Skeletal muscle tissue (tissue), 4 donors: ENCODE results near the gene DSPP. TPM values are rescaled to one million over a fixed set of nuclear protein-coding genes. Genes with fewer than 3 reads are reported as not detected.

Experiments
- H3K27ac ChIP-seq: one replicate; pipeline ENCODE4 v1.7.0; 2013; ENCODE audit warnings: mild to moderate bottlenecking, low read depth, low read length, inconsistent platforms
- H3K27me3 ChIP-seq, 3 donors: one replicate each; pipeline ENCODE4 v1.7.0; 2013; ENCODE audit warnings: low read length in 3 of 3; ENCODE audit not compliant: control insufficient read depth in 3 of 3, insufficient read depth in 3 of 3
- H3K36me3 ChIP-seq, 3 donors: one replicate each; pipeline ENCODE4 v1.7.0; 2013; ENCODE audit warnings: low read length in 3 of 3; ENCODE audit not compliant: control insufficient read depth in 3 of 3, insufficient read depth in 3 of 3
- H3K4me1 ChIP-seq, 3 donors: one replicate each; pipeline ENCODE4 v1.7.0; 2013; ENCODE audit warnings: low read length in 3 of 3, mild to moderate bottlenecking in 3 of 3; ENCODE audit not compliant: control insufficient read depth in 3 of 3, insufficient read depth in 3 of 3
- H3K4me3 ChIP-seq, 3 donors: one replicate each; pipeline ENCODE4 v1.7.0; 2013; ENCODE audit warnings: low read length in 3 of 3
- H3K9ac ChIP-seq, 3 donors: one replicate each; pipeline ENCODE4 v1.7.0; 2013; ENCODE audit warnings: low read length in 3 of 3, mild to moderate bottlenecking in 3 of 3, moderate library complexity in 2 of 3, low read depth in 1 of 3
- H3K9me3 ChIP-seq, 3 donors: one replicate each; pipeline ENCODE4 v1.7.0; 2013; ENCODE audit warnings: low read length in 3 of 3; ENCODE audit not compliant: control insufficient read depth in 3 of 3
- total RNA-seq: library from RNA; depleted of rRNA; stranded (reverse); fragments of >200 nt; gene quantifications from one replicate; pipeline ENCODE4 v1.2.3, GENCODE V29; 2014
- donor health status: Osteomylitis.

The DSPP gene
- total RNA-seq, 1 donor from 2014 or later: not detected

DNA sequence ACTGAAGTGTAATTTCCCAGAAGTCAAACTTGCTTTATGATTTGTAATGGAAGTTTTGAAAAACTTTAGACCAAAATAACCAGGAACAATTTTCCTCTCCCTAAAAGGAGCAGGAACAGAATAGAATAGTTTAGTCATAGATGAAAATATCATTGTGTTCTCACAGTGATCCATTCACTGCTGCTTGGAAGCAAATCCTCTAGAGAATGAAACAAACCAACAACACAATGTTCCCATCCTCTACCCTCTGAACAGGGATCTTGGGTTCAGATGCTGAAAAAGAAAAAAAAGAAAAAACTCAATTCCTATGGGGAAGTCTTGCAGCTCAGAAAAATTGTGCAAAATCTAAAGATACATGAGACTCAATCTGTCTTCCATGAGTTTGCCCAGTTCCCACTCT, 12.2 kb downstream of the DSPP start:
- Histone ChIP-seq H3K9me3 (no peaks in the 10 kb centered on the region), H3K27ac (peak overlapping the region; percentile 21), H3K27me3 (no peaks in the 10 kb centered on the region), H3K4me1 (no peaks in the 10 kb centered on the region), H3K36me3 (no peaks in the 10 kb centered on the region), H3K9ac (no peak overlapping the region), H3K4me3 (no peak overlapping the region)

DNA sequence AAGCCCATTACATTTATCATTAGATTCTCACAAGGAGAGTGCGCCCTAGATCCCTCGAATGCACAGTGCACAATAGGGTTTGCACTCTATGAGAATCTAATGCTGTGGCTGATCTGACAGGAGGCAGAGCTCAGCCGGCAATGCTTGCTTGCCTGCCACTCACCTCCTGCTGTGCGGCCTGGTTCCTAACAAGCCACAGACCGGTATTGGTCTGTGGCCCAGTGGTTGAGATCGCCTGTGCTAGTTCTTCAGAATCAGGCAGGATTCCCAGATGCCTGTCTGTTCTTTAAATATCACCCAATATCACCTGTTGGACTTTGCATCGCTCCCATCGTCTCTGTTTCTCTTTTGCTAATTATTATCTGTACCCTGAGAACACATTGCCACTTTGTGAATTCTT, 14.0 kb downstream of the DSPP start:
- Histone ChIP-seq H3K4me1 (no peaks in the 10 kb centered on the region), H3K27ac (no peak overlapping the region)

DNA sequence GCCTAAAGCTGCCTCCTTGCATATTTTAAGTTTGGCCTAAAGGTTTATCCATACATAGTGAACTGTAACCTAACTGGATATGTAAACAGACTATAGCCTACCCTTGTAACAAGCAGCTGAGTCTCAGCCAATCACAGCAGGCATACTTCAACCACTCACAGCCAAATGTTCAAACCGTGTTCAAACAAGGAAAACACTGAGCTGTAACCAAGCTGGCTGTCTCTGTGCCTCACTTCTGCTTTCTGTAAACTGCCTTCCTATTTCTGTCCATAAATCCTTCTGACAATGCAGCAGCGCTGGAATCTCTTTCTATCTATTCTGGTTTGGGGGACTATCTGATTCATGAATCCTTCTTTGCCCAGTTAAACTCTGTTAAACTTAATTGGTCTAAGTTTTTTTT, 16.4 kb downstream of the DSPP start:
- H3K4me3 ChIP-seq: no peak overlapping the region
- no peak overlapping the region for H3K9ac ChIP-seq
- no peaks in the 10 kb centered on the region for H3K9me3 ChIP-seq
- no peaks in the 10 kb centered on the region for H3K27me3 ChIP-seq
- H3K27ac ChIP-seq: no peak overlapping the region
- H3K36me3 ChIP-seq: no peaks in the 10 kb centered on the region
- no peaks in the 10 kb centered on the region for H3K4me1 ChIP-seq

More for the DNA sequence above, 14.0 kb downstream of the DSPP start:
- Histone ChIP-seq H3K9ac (no peak overlapping the region), H3K36me3 (no peaks in the 10 kb centered on the region), H3K4me3 (no peak overlapping the region), H3K27me3 (no peaks in the 10 kb centered on the region), H3K9me3 (no peaks in the 10 kb centered on the region)

DNA sequence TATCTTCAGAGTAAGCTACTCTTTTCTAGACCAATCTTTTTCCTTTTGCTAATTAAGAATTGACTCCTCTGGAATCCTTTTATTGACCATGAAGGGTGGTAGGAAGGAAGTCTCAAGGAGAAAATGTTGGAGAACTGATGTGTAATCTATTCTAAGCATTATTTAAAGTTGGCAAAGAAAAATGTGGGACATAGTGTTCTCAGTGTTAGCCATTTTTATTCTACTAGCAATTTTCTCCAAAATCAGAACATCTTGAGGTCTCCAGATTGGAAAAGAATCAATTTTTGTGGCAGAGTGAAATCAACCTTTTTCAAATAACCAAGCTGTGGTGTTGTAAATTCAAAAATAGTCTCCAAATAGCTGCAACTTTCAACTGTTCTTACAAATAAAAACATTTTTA, 23.3 kb downstream of the DSPP start:
- H3K4me3 ChIP-seq: no peak overlapping the region
- no peak overlapping the region for H3K9ac ChIP-seq
- no peaks in the 10 kb centered on the region for H3K9me3 ChIP-seq
- H3K27me3 ChIP-seq: no peaks in the 10 kb centered on the region
- no peaks in the 10 kb centered on the region for H3K4me1 ChIP-seq
- H3K27ac ChIP-seq: no peak overlapping the region
- H3K36me3 ChIP-seq: no peaks in the 10 kb centered on the region

DNA sequence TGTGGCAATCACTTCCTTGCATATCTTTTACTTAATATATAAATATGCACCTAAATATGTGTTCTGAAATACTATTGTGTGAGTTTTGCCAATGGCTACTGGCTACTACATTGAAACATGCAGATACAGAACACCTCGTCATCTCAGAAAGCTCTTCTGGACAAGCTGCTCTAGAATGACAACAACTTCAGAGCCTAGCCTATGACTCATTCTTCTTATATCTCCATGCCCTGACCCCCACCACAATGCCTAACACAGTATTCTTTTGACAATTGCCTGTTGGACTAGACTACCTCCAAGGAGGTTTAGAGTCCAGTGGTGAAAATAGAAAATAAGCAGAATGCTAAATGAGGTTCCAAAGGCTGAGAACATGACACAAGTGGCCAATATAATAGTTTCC, 24.1 kb downstream of the DSPP start:
- no peak overlapping the region for H3K27ac ChIP-seq
- no peak overlapping the region for H3K4me3 ChIP-seq
- H3K9ac ChIP-seq: no peak overlapping the region
- no peaks in the 10 kb centered on the region for H3K9me3 ChIP-seq
- H3K27me3 ChIP-seq: no peaks in the 10 kb centered on the region
- no peaks in the 10 kb centered on the region for H3K4me1 ChIP-seq
- no peaks in the 10 kb centered on the region for H3K36me3 ChIP-seq

DNA sequence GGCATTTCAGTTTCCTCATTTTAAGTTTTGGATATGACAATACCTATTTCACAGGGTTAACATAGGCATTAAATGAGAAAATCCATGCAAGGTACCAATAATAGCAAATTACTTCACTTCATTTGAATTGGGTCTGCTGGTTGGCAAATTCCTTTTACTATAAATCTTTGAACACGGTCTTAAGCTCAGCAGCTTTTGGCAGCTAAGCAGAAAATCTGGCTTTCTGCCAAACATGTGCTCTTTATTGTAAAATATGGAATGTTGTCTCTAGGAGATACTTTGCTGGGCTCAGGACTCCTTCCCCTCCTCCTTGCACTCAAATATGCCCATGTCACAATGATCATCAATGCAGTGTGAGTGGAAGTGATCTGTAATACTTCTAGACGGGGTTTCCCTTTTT, 24.9 kb downstream of the DSPP start:
- H3K9ac ChIP-seq: no peak overlapping the region
- H3K27me3 ChIP-seq: no peaks in the 10 kb centered on the region
- H3K4me1 ChIP-seq: no peaks in the 10 kb centered on the region
- H3K4me3 ChIP-seq: no peak overlapping the region
- H3K27ac ChIP-seq: no peak overlapping the region
- no peaks in the 10 kb centered on the region for H3K9me3 ChIP-seq
- H3K36me3 ChIP-seq: no peaks in the 10 kb centered on the region

DNA sequence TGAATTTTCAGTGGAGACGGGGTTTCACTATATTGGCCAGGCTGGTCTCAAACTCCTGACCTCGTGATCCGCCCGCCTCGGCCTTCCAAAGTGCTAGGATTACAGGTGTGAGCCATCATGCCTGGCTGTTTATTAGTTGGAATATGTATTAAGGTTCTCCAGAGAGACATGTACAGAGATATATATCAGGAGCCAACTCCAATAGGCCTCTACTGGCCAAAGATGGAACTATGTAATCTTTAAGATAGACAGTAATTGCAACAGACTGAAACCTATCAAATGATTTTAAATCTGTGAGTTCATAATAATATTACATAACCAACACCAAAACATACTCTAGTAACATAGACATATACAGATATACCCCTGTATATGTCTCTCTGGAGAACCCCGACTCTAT, 36.0 kb downstream of the DSPP start:
- Histone ChIP-seq H3K9me3 (no peaks in the 10 kb centered on the region), H3K27ac (no peak overlapping the region), H3K27me3 (no peaks in the 10 kb centered on the region), H3K9ac (no peak overlapping the region), H3K4me3 (no peak overlapping the region), H3K4me1 (no peaks in the 10 kb centered on the region), H3K36me3 (no peaks in the 10 kb centered on the region)

DNA sequence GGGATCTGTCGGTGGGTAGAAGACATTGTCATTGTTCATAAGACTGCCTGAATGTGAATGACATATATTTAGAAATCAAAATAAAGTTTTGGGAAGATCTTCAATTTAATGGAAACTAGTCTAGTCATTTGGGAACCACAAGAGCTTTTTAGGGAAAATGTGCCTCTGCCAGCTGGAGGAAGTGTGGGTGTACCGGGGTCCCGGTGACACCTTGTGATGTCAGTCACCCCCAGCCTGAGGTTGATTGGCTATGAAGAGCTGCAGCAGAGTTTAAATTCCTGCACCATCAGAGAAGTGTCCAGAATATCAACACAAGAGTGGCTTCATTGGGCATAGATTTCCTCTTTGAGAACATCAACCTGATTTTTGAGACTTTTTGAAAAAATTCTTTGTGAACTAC, 41.7 kb downstream of the DSPP start, which contains the start of gene DMP1:
Gene DMP1 (plus strand): TSS at position 301 of the 400 bp plus-strand sequence. CDS start 6,213 bp downstream, outside the sequence.
- no peaks in the 10 kb centered on the region for H3K4me1 ChIP-seq
- no peak within 1 kb of the TSS for H3K4me3 ChIP-seq
- H3K9me3 ChIP-seq: no peaks in the 10 kb centered on the region
- H3K36me3 ChIP-seq: no peaks in the 10 kb centered on the region
- no peak within 1 kb of the TSS for H3K9ac ChIP-seq
- no peaks in the 10 kb centered on the region for H3K27me3 ChIP-seq
- H3K27ac ChIP-seq: no peak within 1 kb of the TSS

DNA sequence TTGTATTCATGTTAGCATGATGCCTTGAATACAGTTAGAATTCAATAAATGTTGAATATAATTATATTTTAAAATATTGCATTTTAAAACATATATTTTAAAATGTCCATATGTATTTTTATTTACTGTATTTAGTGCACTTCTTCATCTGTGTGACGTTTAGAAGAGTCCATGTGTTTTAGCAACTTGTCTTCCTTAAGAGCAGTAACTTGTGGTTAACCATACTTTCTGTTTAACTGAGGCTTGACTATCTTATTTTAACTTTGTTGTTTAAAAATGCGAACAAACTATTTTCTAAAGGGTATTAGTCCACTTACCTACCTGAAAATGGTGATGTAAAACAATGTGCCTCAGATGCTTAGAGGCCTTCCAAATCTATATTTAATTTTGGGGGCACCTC, 42.6 kb downstream of the DSPP start:
- Histone ChIP-seq H3K9me3 (no peaks in the 10 kb centered on the region), H3K27ac (no peak overlapping the region), H3K9ac (no peak overlapping the region), H3K4me1 (no peaks in the 10 kb centered on the region), H3K36me3 (no peaks in the 10 kb centered on the region), H3K4me3 (no peak overlapping the region), H3K27me3 (no peaks in the 10 kb centered on the region)

DNA sequence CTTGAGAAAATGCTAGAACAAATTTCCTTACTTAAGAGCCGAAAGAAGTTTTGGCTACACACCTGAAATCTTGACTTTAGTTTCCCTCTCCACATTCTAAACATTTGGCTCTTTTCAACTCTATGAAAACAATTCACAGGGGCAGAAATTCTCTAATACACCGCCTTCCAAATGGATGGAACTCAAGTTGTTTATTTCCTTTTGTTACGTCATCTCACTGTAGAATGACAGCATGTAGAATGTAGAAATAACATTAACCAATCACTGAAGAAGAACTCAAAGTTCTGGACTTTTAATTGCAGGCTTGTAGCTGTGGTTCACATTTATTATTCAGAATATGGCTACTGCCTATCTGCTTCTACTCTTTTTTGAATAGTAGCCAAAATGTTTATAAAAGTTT, 43.6 kb downstream of the DSPP start:
- Histone ChIP-seq H3K9ac (no peak overlapping the region), H3K4me1 (no peaks in the 10 kb centered on the region), H3K4me3 (no peak overlapping the region), H3K36me3 (no peaks in the 10 kb centered on the region), H3K27ac (no peak overlapping the region), H3K9me3 (no peaks in the 10 kb centered on the region), H3K27me3 (no peaks in the 10 kb centered on the region)

DNA sequence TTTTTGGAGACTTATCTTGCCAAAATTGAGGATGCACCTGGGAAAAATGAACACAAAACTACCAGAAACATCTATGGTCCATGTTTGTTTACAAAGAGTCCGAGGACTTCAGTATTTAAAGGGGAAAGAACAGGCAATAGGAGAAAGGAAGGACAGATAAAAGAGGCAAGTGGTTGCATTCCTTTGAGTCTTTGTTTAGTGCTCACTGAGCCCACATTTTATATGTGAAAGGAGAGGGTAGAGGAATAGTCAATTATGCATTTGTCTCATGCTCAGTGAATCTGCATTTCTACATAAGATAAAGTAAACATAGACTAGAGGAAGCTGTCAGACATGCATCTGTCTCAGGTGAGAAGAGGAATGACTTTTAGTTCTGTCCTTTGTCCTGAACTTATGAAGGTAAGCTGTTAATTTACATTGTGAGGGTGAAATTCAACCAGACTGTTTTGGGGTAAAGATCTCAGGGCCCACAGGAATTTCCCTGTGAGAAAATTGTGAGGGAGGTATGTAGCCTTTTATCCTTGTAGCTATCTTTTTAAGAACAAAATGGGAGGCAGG, 46.2 kb downstream of the DSPP start:
- H3K27ac ChIP-seq: no peak overlapping the region
- H3K9me3 ChIP-seq: no peaks in the 10 kb centered on the region
- no peaks in the 10 kb centered on the region for H3K36me3 ChIP-seq
- no peaks in the 10 kb centered on the region for H3K4me1 ChIP-seq
- no peak overlapping the region for H3K4me3 ChIP-seq
- H3K9ac ChIP-seq: no peak overlapping the region
- no peaks in the 10 kb centered on the region for H3K27me3 ChIP-seq
